Measurements from ENCODE around the gene RGS3.

GRCh38 chr9:113537229-113537810 lies 73.8 kb downstream of the RGS3 start:
- TF ChIP-seq, protein P1, sequence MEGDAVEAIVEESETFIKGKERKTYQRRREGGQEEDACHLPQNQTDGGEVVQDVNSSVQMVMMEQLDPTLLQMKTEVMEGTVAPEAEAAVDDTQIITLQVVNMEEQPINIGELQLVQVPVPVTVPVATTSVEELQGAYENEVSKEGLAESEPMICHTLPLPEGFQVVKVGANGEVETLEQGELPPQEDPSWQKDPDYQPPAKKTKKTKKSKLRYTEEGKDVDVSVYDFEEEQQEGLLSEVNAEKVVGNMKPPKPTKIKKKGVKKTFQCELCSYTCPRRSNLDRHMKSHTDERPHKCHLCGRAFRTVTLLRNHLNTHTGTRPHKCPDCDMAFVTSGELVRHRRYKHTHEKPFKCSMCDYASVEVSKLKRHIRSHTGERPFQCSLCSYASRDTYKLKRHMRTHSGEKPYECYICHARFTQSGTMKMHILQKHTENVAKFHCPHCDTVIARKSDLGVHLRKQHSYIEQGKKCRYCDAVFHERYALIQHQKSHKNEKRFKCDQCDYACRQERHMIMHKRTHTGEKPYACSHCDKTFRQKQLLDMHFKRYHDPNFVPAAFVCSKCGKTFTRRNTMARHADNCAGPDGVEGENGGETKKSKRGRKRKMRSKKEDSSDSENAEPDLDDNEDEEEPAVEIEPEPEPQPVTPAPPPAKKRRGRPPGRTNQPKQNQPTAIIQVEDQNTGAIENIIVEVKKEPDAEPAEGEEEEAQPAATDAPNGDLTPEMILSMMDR (IDR thresholded peaks at IDR 0.05 in 4 of 5, conservative IDR thresholded peaks at IDR 0.05 in 1 of 5), result no peak
- TF ChIP-seq POLR2A (IDR thresholded peaks at IDR 0.05), result no peak

All from gastrocnemius medialis (tissue), 4 donors.